NCI-H524 treated with DMSO at 0.1 percent for 48 hours (cell line): ENCODE measurements around the gene ABCA3.

ENCODE experiments used
- DNase-seq: peaks from one replicate; lab custom pipeline; 2025; lab: John Stamatoyannopoulos, UW

Gene ABCA3

GRCh38 chr16:2308089-2308962 lies 32.2 kb downstream of the ABCA3 start:
- DNase-seq, result no peak

GRCh38 chr16:2299915-2300192 lies 40.7 kb downstream of the ABCA3 start:
- no peak for DNase-seq

GRCh38 chr16:2299121-2299914 lies 41.2 kb downstream of the ABCA3 start:
- no peak for DNase-seq

GRCh38 chr16:2298621-2299020 lies 41.9 kb downstream of the ABCA3 start:
- no peak for DNase-seq

- DNase-seq, result no peak
Measured at GRCh38 chr16:2297506-2297860, 43.0 kb downstream of the ABCA3 start.

GRCh38 chr16:2296661-2297505 lies 43.6 kb downstream of the ABCA3 start:
- DNase-seq, result no peak

- no peak for DNase-seq
Measured at GRCh38 chr16:2295056-2295798, 45.3 kb downstream of the ABCA3 start.

GRCh38 chr16:2292221-2292620 lies 48.3 kb downstream of the ABCA3 start:
- no peak for DNase-seq

- no peak for DNase-seq
Measured at GRCh38 chr16:2289282-2289681, 51.2 kb downstream of the ABCA3 start.

- DNase-seq, result peak; percentile 33
Measured at GRCh38 chr16:2288726-2289125, 51.8 kb downstream of the ABCA3 start.

GRCh38 chr16:2287916-2288547 lies 52.5 kb downstream of the ABCA3 start:
- DNase-seq, result no peak

- no peak for DNase-seq
Measured at GRCh38 chr16:2286550-2286949, 54.0 kb downstream of the ABCA3 start.

GRCh38 chr16:2285731-2286191 lies 54.8 kb downstream of the ABCA3 start:
- DNase-seq, result no peak

- no peak for DNase-seq
Measured at GRCh38 chr16:2284797-2285576, 55.5 kb downstream of the ABCA3 start.

GRCh38 chr16:2284001-2284770 lies 56.3 kb downstream of the ABCA3 start:
- no peak for DNase-seq

- DNase-seq, result peak; percentile 65
Measured at GRCh38 chr16:2282866-2283555, 57.5 kb downstream of the ABCA3 start.

- no peak for DNase-seq
Measured at GRCh38 chr16:2282262-2282661, 58.3 kb downstream of the ABCA3 start.

- no peak for DNase-seq
Measured at GRCh38 chr16:2280981-2281542, 59.5 kb downstream of the ABCA3 start.

GRCh38 chr16:2280461-2280860 lies 60.1 kb downstream of the ABCA3 start:
- no peak for DNase-seq
